Ecto neural progenitor cell (in vitro differentiated cells): Measurements from ENCODE around the gene OAS1.

Experiments
- DNase-seq: peaks from one replicate; pipeline ENCODE4 v3.0.0-alpha.2; 2018; ENCODE audit warnings: low spot score

The OAS1 gene

DNA sequence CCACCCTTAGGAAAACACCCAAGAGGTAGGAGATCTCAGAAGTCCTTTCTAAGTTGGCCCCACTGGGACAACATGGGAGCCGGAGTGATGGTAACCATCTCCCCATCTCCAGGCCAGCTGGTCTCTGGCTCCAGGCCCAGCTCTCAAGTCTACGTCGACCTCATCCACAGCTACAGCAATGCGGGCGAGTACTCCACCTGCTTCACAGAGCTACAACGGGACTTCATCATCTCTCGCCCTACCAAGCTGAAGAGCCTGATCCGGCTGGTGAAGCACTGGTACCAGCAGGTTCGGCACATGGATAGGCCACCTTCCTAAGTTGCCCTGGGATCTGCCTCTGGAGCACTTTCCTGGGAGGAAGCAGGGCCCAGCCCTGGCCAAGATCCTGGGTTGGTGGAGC is 60.5 kb downstream of the OAS1 start:
- DNase-seq = no peak

DNA sequence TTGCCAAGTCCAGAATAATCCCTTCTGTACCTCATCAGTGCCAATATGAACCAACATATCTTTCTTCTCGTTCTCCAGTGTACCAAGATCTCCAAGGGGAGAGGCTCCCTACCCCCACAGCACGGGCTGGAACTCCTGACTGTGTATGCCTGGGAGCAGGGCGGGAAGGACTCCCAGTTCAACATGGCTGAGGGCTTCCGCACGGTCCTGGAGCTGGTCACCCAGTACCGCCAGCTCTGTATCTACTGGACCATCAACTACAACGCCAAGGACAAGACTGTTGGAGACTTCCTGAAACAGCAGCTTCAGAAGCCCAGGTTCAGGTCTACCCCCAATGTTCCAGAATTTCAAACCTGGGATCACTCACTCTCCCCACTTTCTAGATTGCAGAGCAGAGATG is 61.1 kb downstream of the OAS1 start:
- DNase-seq = peak; percentile 26
